OCI-LY7 (cell line): ENCODE measurements around the gene LRRC1. TPM values are rescaled to one million over a fixed set of nuclear protein-coding genes. Genes with fewer than 3 reads are reported as not detected.

Source experiments
- BruUV-seq: library from RNA; stranded (reverse); fragments of 400-500 nt; replicated peaks from 2 replicates; lab custom pipeline; 2021; lab: Mats Ljungman, UMichigan
- CTCF ChIA-PET: fragments of 300-600 bp; sonication (Branson Sonifier 250); formaldehyde crosslinking; loops from one replicate; lab custom pipeline; 2022; ENCODE audit warnings: antibody characterized with exemption; ENCODE audit not compliant: unreplicated experiment; lab: Charles Lee
- POLR2A ChIA-PET: fragments of 300-600 bp; sonication (Branson Sonifier 250); formaldehyde crosslinking; loops from one replicate; lab custom pipeline; 2022; ENCODE audit warnings: antibody characterized with exemption; lab: Charles Lee
- DNase-seq: peaks from one replicate; pipeline ENCODE4 v3.0.0-alpha.2; 2015; ENCODE audit warnings: low spot score
- H2AFZ ChIP-seq: fragments of 200-600 bp; sonication (generic), shearing (Covaris generic); 2 replicates; pipeline ENCODE4 v1.6.1; 2014; ENCODE audit warnings: mild to moderate bottlenecking, antibody characterized with exemption, low read length, moderate library complexity
- H3K27ac ChIP-seq: fragments of 200-600 bp; sonication (generic); 2 replicates; pipeline ENCODE4 v1.5.1; 2014; ENCODE audit warnings: mixed run types, low read depth, mild to moderate bottlenecking, moderate library complexity, low read length, inconsistent platforms; ENCODE audit not compliant: poor library complexity, severe bottlenecking
- H3K36me3 ChIP-seq: fragments of 200-600 bp; sonication (generic); 2 replicates; pipeline ENCODE4 v1.6.1; 2014; ENCODE audit warnings: mild to moderate bottlenecking, antibody characterized with exemption, low read length, moderate library complexity, mixed read lengths; ENCODE audit not compliant: insufficient read depth
- H3K4me1 ChIP-seq: fragments of 200-600 bp; sonication (generic); 2 replicates; pipeline ENCODE4 v1.5.1; 2014; ENCODE audit warnings: mild to moderate bottlenecking, low read length; ENCODE audit not compliant: insufficient read depth, poor library complexity, severe bottlenecking
- H3K4me2 ChIP-seq: fragments of 200-600 bp; sonication (generic); 2 replicates; pipeline ENCODE4 v1.6.1; 2014; ENCODE audit warnings: mild to moderate bottlenecking, low read length
- H3K4me3 ChIP-seq: fragments of 200-600 bp; sonication (generic); 2 replicates; pipeline ENCODE4 v1.5.1; 2014; ENCODE audit warnings: mild to moderate bottlenecking, low read depth, low read length; ENCODE audit not compliant: poor library complexity, severe bottlenecking
- H3K79me2 ChIP-seq: fragments of 200-600 bp; sonication (generic); 2 replicates; pipeline ENCODE4 v1.6.1; 2016; ENCODE audit warnings: low read depth, mild to moderate bottlenecking, low read length, moderate library complexity, mixed read lengths; ENCODE audit not compliant: insufficient read depth
- H3K9me2 ChIP-seq: fragments of 200-600 bp; sonication (generic); 2 replicates; pipeline ENCODE4 v1.6.1; 2016; ENCODE audit warnings: mild to moderate bottlenecking, low read length, mixed read lengths; ENCODE audit not compliant: insufficient read depth
- H3K9me3 ChIP-seq: fragments of 200-600 bp; sonication (generic); 2 replicates; pipeline ENCODE4 v1.6.1; 2014; ENCODE audit warnings: mild to moderate bottlenecking, mixed run types, low read length, mixed read lengths
- H4K20me1 ChIP-seq: fragments of 200-600 bp; sonication (generic); 2 replicates; pipeline ENCODE4 v1.6.1; 2014; ENCODE audit warnings: mild to moderate bottlenecking, antibody characterized with exemption, low read length, moderate library complexity, mixed read lengths; ENCODE audit not compliant: insufficient read depth
- CTCF ChIP-seq: fragments of 200-600 bp; sonication (generic); conservative IDR thresholded peaks from 2 replicates; pipeline ENCODE4 v1.5.1; 2014; ENCODE audit warnings: mild to moderate bottlenecking, antibody characterized with exemption, low read length, moderate library complexity, mixed read lengths
- EZH2phosphoT487 ChIP-seq: fragments of 200-600 bp; sonication (generic); IDR thresholded peaks from 2 replicates; pipeline ENCODE4 v1.6.1; 2018; ENCODE audit warnings: low read depth, borderline replicate concordance, mild to moderate bottlenecking, mixed run types, antibody characterized with exemption, low read length, moderate library complexity, mixed read lengths
- intact Hi-C: fragments of 100-400 bp; cut with micrococcal nuclease; formaldehyde crosslinking; loops from one replicate; pipeline ENCODE4 v1.10.0; 2022; ENCODE audit not compliant: unreplicated experiment
- total RNA-seq, 2 experiments: library from RNA; depleted of rRNA in 1 of 2; stranded (reverse); fragments of >200 nt in 1 of 2; shearing (Covaris generic) in 1 of 2; gene quantifications; 2 replicates each; pipeline ENCODE4 v1.2.3, GENCODE V29; 2014 to 2022

The LRRC1 gene
- total RNA-seq, 2 experiments from 2014 or later: 8.2 to 8.4 TPM

GRCh38 chr6:53903357-53903756 lies 108.6 kb downstream of the LRRC1 start:
- no TSS peak for BruUV-seq
- no peak for TF ChIP-seq EZH2phosphoT487
- TF ChIP-seq CTCF: no peak

GRCh38 chr6:53906103-53906502 lies 111.3 kb downstream of the LRRC1 start:
- TF ChIP-seq CTCF (no peak), EZH2phosphoT487 (no peak)
- Histone ChIP-seq H3K4me1 (no peaks in the 10 kb centered on the region), H2AFZ (no peak overlapping the region), H3K27ac (no peak overlapping the region), H3K4me2 (no peak overlapping the region), H4K20me1 (no peaks in the 10 kb centered on the region), H3K9me3 (no peaks in the 10 kb centered on the region), H3K36me3 (no peaks in the 10 kb centered on the region), H3K79me2 (no peaks in the 10 kb centered on the region), H3K9me2 (no peaks in the 10 kb centered on the region), H3K4me3 (no peak overlapping the region)
- no peak for DNase-seq
- no TSS peak for BruUV-seq
- POLR2A ChIA-PET: no interaction called here
- intact Hi-C loops: no loop called here
- CTCF ChIA-PET: no interaction called here

More at GRCh38 chr6:53903357-53903756, 108.6 kb downstream of the LRRC1 start:
- Histone ChIP-seq H2AFZ (no peak overlapping the region), H3K79me2 (no peaks in the 10 kb centered on the region), H3K9me2 (no peaks in the 10 kb centered on the region), H3K4me2 (no peak overlapping the region), H3K36me3 (no peaks in the 10 kb centered on the region), H3K4me1 (no peaks in the 10 kb centered on the region), H3K4me3 (no peak overlapping the region), H3K27ac (no peak overlapping the region), H3K9me3 (no peaks in the 10 kb centered on the region), H4K20me1 (no peaks in the 10 kb centered on the region)
- no peak for DNase-seq
- POLR2A ChIA-PET: no interaction called here
- intact Hi-C loops: no loop called here
- CTCF ChIA-PET: no interaction called here

- Histone ChIP-seq H3K4me3 (no peak overlapping the region), H3K36me3 (no peaks in the 10 kb centered on the region), H3K4me2 (no peak overlapping the region), H3K27ac (no peak overlapping the region), H3K9me3 (no peaks in the 10 kb centered on the region), H3K4me1 (no peaks in the 10 kb centered on the region), H4K20me1 (no peaks in the 10 kb centered on the region), H3K9me2 (no peaks in the 10 kb centered on the region), H3K79me2 (no peaks in the 10 kb centered on the region), H2AFZ (no peak overlapping the region)
- BruUV-seq: no TSS peak
- POLR2A ChIA-PET: no interaction called here
- intact Hi-C loops: no loop called here
- no peak for DNase-seq
- CTCF ChIA-PET: no interaction called here
- no peak for TF ChIP-seq EZH2phosphoT487
- TF ChIP-seq CTCF: no peak
Observed at GRCh38 chr6:53906842-53907241, 112.0 kb downstream of the LRRC1 start.
